Measurements from ENCODE around the gene PEX14.

DNA sequence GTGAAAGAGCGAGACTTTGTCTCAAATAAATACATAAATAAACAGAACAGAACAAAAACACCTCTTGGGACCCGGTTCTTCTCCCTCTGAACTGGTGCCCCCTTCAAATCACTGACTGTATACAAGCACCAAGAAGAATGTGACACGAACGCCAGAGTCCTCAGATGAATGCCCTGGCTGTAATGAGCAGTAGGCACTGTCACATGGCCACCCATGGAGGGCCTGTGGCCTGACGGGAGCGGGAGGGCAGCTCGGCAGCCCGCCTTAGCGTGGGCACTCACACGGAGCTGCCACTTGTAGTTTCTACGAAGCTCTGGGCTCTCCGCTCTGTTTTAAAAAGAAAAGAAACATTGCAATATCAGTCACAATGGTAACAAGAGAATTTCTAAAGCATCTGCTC lies 146.0 kb downstream of the PEX14 start:
- TF ChIP-seq CTCF (IDR thresholded peaks at IDR 0.05; ENCODE audit: low read depth, low read length) (no peak), MYC (IDR thresholded peaks at IDR 0.05; ENCODE audit: low read depth, low read length) (no peak)
